IMR-90 (cell line): ENCODE data around the gene ABHD2. TPM values are rescaled to one million over a fixed set of nuclear protein-coding genes. Genes with fewer than 3 reads are reported as not detected.

ENCODE experiments used
- ATAC-seq: fragments of 200-7000 bp; cut with Tn5 transposase; 2 replicates; pipeline ENCODE4 v1.9.1; 2020; ENCODE audit warnings: low read depth, mild to moderate bottlenecking, moderate library complexity
- BruUV-seq: library from RNA; stranded (reverse); fragments of 400-500 nt; replicated peaks from 2 replicates; lab custom pipeline; 2021; lab: Mats Ljungman, UMichigan
- CTCF ChIA-PET: fragments of 300-600 bp; formaldehyde crosslinking; extraction: SDS; loops from one replicate; lab custom pipeline; 2021; ENCODE audit warnings: antibody characterized with exemption; lab: Yijun Ruan, JAX
- POLR2A ChIA-PET: fragments of 300-600 bp; sonication (Branson Sonifier 250); formaldehyde crosslinking; loops from one replicate; lab custom pipeline; 2022; ENCODE audit warnings: antibody characterized with exemption; ENCODE audit not compliant: unreplicated experiment; lab: Charles Lee
- DNase-seq: peaks from one replicate; pipeline ENCODE4 v3.0.0; 2013
- H2AFZ ChIP-seq: replicated peaks from 2 replicates; pipeline ENCODE3; 2013; ENCODE audit warnings: low read length, mild to moderate bottlenecking; ENCODE audit not compliant: poor library complexity
- H2AK5ac ChIP-seq: 2 replicates; pipeline ENCODE4 v1.6.1; 2013; ENCODE audit warnings: low read depth, low read length, inconsistent platforms
- H2AK9ac ChIP-seq: replicated peaks from 2 replicates; pipeline ENCODE3; 2013; ENCODE audit warnings: mild to moderate bottlenecking, low read depth, low read length, moderate library complexity; ENCODE audit not compliant: poor library complexity
- H2BK120ac ChIP-seq: 2 replicates; pipeline ENCODE4 v1.6.1; 2013; ENCODE audit warnings: low read depth, low read length, inconsistent platforms
- H2BK15ac ChIP-seq: 3 replicates; pipeline ENCODE4 v1.6.1; 2013; ENCODE audit warnings: low read depth, low read length, inconsistent platforms
- H2BK20ac ChIP-seq: 2 replicates; pipeline ENCODE4 v1.6.1; 2013; ENCODE audit warnings: low read depth, mild to moderate bottlenecking, inconsistent platforms, low read length, moderate library complexity
- H2BK5ac ChIP-seq: 2 replicates; pipeline ENCODE4 v1.6.1; 2013; ENCODE audit warnings: mild to moderate bottlenecking, low read depth, low read length, inconsistent platforms; ENCODE audit not compliant: poor library complexity, severe bottlenecking
- H3K14ac ChIP-seq: replicated peaks from 2 replicates; pipeline ENCODE4 v1.6.1; 2013; ENCODE audit warnings: low read depth, low read length, inconsistent platforms
- H3K18ac ChIP-seq: 2 replicates; pipeline ENCODE4 v1.6.1; 2013; ENCODE audit warnings: low read depth, low read length, control low read depth
- H3K23ac ChIP-seq: 2 replicates; pipeline ENCODE4 v1.6.1; 2013; ENCODE audit warnings: low read depth, low read length, inconsistent platforms
- H3K27ac ChIP-seq: 2 replicates; pipeline ENCODE4 v1.5.1; 2013; ENCODE audit warnings: mild to moderate bottlenecking, control low read depth, low read length; ENCODE audit not compliant: insufficient read depth
- H3K27me3 ChIP-seq: 2 replicates; pipeline ENCODE4 v1.6.1; 2013; ENCODE audit warnings: low read length; ENCODE audit not compliant: control insufficient read depth, insufficient read depth
- H3K36me3 ChIP-seq: 2 replicates; pipeline ENCODE4 v1.6.1; 2013; ENCODE audit warnings: low read length, mixed read lengths; ENCODE audit not compliant: control insufficient read depth, insufficient read depth
- H3K4ac ChIP-seq: 2 replicates; pipeline ENCODE4 v1.6.1; 2013; ENCODE audit warnings: low read depth, low read length, inconsistent platforms
- H3K4me1 ChIP-seq: 2 replicates; pipeline ENCODE4 v1.6.1; 2013; ENCODE audit warnings: low read length, mixed read lengths; ENCODE audit not compliant: control insufficient read depth, insufficient read depth
- H3K4me2 ChIP-seq: 2 replicates; pipeline ENCODE4 v1.6.1; 2013; ENCODE audit warnings: low read depth, mild to moderate bottlenecking, control low read depth, low read length, moderate library complexity
- H3K4me3 ChIP-seq: 2 replicates; pipeline ENCODE4 v1.5.1; 2013; ENCODE audit warnings: low read depth, mild to moderate bottlenecking, control low read depth, low read length, moderate library complexity; ENCODE audit not compliant: insufficient read depth
- H3K56ac ChIP-seq: 2 replicates; pipeline ENCODE4 v1.6.1; 2013; ENCODE audit warnings: low read length, inconsistent platforms; ENCODE audit not compliant: insufficient read depth; ENCODE audit errors: extremely low read depth
- H3K79me1 ChIP-seq, 2 experiments: 2 replicates each; pipeline ENCODE4 v1.6.1; 2013; ENCODE audit warnings: low read length in 2 of 2, inconsistent platforms in 1 of 2, low read depth in 1 of 2
- H3K9ac ChIP-seq: 2 replicates; pipeline ENCODE4 v1.6.1; 2013; ENCODE audit warnings: low read depth, low read length, control low read depth
- H3K9me1 ChIP-seq: 2 replicates; pipeline ENCODE4 v1.6.1; 2013; ENCODE audit warnings: low read length, inconsistent platforms; ENCODE audit not compliant: insufficient read depth
- H3K9me3 ChIP-seq: 2 replicates; pipeline ENCODE4 v1.6.1; 2013; ENCODE audit warnings: low read length; ENCODE audit not compliant: control insufficient read depth, insufficient read depth
- H4K20me1 ChIP-seq: 2 replicates; pipeline ENCODE4 v1.6.1; 2013; ENCODE audit warnings: low read length, inconsistent platforms; ENCODE audit not compliant: insufficient read depth
- H4K5ac ChIP-seq: 2 replicates; pipeline ENCODE4 v1.6.1; 2013; ENCODE audit warnings: mild to moderate bottlenecking, low read depth, low read length, control low read depth
- H4K8ac ChIP-seq, 2 experiments: 2 replicates each; pipeline ENCODE4 v1.6.1; 2013; ENCODE audit warnings: low read depth in 2 of 2, low read length in 2 of 2, control low read depth in 1 of 2, inconsistent platforms in 1 of 2
- H4K91ac ChIP-seq: 2 replicates; pipeline ENCODE4 v1.6.1; 2013; ENCODE audit warnings: low read depth, low read length, inconsistent platforms; ENCODE audit not compliant: insufficient read depth
- BHLHE40 ChIP-seq: fragments of 150-350 bp; IDR thresholded peaks from 2 replicates; pipeline ENCODE4 v1.6.1; 2016; ENCODE audit warnings: mild to moderate bottlenecking, low read depth, low read length
- CHD1 ChIP-seq: IDR thresholded peaks from 2 replicates; pipeline ENCODE4 v1.6.1; 2012; ENCODE audit warnings: low read depth, low read length, improper control_type of control experiment
- FOS ChIP-seq: fragments of 150-350 bp; IDR thresholded peaks from 2 replicates; pipeline ENCODE4 v1.6.1; 2016; ENCODE audit warnings: low read depth, low read length
- MAFK ChIP-seq: IDR thresholded peaks from 2 replicates; pipeline ENCODE4 v1.6.1; 2012; ENCODE audit warnings: low read depth, low read length, improper control_type of control experiment
- MAZ ChIP-seq: IDR thresholded peaks from 2 replicates; pipeline ENCODE4 v1.6.1; 2012; ENCODE audit warnings: low read depth, mild to moderate bottlenecking, low read length, improper control_type of control experiment, moderate library complexity, borderline replicate concordance
- MXI1 ChIP-seq: IDR thresholded peaks from 2 replicates; pipeline ENCODE4 v1.6.1; 2012; ENCODE audit warnings: low read depth, mild to moderate bottlenecking, low read length, moderate library complexity, borderline replicate concordance
- NFE2L2 ChIP-seq: fragments of 150-350 bp; IDR thresholded peaks from 2 replicates; pipeline ENCODE4 v1.6.1; 2016; ENCODE audit warnings: low read depth, mild to moderate bottlenecking, low read length
- POLR2A ChIP-seq: IDR thresholded peaks from 2 replicates; pipeline ENCODE4 v1.6.1; 2012; ENCODE audit warnings: mild to moderate bottlenecking, low read depth, low read length
- RAD21 ChIP-seq: IDR thresholded peaks from 2 replicates; pipeline ENCODE4 v1.6.1; 2012; ENCODE audit warnings: low read length, improper control_type of control experiment
- RFX5 ChIP-seq: IDR thresholded peaks from 2 replicates; pipeline ENCODE4 v1.8.0; 2012; ENCODE audit warnings: low read depth, mild to moderate bottlenecking, low read length, moderate library complexity
- SMC3 ChIP-seq: fragments of 150-350 bp; IDR thresholded peaks from 2 replicates; pipeline ENCODE4 v1.6.1; 2016; ENCODE audit warnings: low read depth, mild to moderate bottlenecking, antibody characterized with exemption, low read length, moderate library complexity
- WGBS, 2 experiments: methylation state at CpG; one replicate each; pipeline versions ENCODE4 v1.1.5 to v1.1.7; 2013; ENCODE audit warnings: missing lambda C conversion rate in 2 of 2; ENCODE audit not compliant: insufficient read length in 1 of 2; ENCODE audit errors: extremely low coverage in 2 of 2; 5-methylcytosine and 5-hydroxymethylcytosine counted together
- dilution Hi-C: fragments of 300-500 bp; cut with HindIII; formaldehyde crosslinking; loops from one replicate; pipeline ENCODE4 v1.14.3; 2018; ENCODE audit warnings: low sequenced_read_pairs; ENCODE audit not compliant: unreplicated experiment
- in situ Hi-C: fragments of 300-500 bp; cut with MboI; formaldehyde crosslinking; loops from 3 replicates; pipeline ENCODE4 v1.14.3; 2019; ENCODE audit warnings: low sequenced_read_pairs, inconsistent platforms, mixed read lengths
- intact Hi-C: fragments of 100-400 bp; cut with micrococcal nuclease; formaldehyde crosslinking; loops from 2 replicates; pipeline ENCODE4 v1.10.0; 2022
- polyA plus RNA-seq, 3 experiments: library from polyadenylated mRNA; depleted of rRNA; stranded (reverse); fragments of >200 nt; gene quantifications; 2 replicates each; pipeline ENCODE4 v1.2.3, GENCODE V29; 2012; ENCODE audit warnings: low replicate concordance in 1 of 3
- total RNA-seq: library from RNA; depleted of rRNA; stranded (reverse); fragments of >200 nt; gene quantifications from 2 replicates; pipeline ENCODE4 v1.2.3, GENCODE V29; 2012
- TF ChIP-seq, protein P1 (sequence below): fragments of 150-350 bp; IDR thresholded peaks from 2 replicates; pipeline ENCODE4 v1.6.1; 2017; ENCODE audit warnings: mild to moderate bottlenecking, antibody characterized with exemption, low read length, low read depth
- TF ChIP-seq, protein P2 (sequence below): fragments of 150-350 bp; IDR thresholded peaks from 2 replicates; pipeline ENCODE4 v1.6.1; 2016; ENCODE audit warnings: low read depth, mild to moderate bottlenecking, low read length, moderate library complexity, borderline replicate concordance

ABHD2 gene
- total and polyA plus RNA-seq, 2 of the 4 experiments (the other 2 are of a cell fraction): 31.2 to 62.9 TPM

DNA sequence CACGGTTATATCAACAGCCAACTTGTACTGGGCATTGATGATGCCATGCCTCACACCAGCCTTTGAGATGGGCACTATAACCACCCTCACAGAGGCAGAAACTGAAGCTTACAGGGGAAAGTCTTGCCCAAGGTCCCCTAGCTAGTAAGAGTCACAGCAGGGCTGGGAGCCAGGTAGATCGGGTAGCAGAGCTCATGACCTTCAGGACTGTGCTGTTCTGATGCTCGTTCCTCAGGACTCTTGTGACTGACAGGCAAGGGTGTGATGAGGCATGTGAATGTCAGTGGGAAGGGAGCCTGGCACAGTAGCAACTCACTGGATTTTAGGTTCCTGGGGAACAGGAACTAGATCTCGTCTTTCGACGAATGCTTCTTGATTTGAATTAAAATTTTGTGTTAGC, 67.4 kb downstream of the ABHD2 start:
- H3K56ac ChIP-seq: no peak overlapping the region
- H2BK15ac ChIP-seq: no peak overlapping the region
- no peak overlapping the region for H2BK20ac ChIP-seq
- no peak overlapping the region for H4K5ac ChIP-seq
- H2BK5ac ChIP-seq: no peak overlapping the region
- no peaks in the 10 kb centered on the region for H4K20me1 ChIP-seq
- 100% methylated on average over 1 of the region's 6 CpGs; no CpG with 5 or more reads in 1 of the 2 experiments for whole genome bisulfite sequencing, 2 experiments
- no peaks in the 10 kb centered on the region for H3K27me3 ChIP-seq
- peaks cover 28% of the 10 kb centered on the region for H3K36me3 ChIP-seq
- intact Hi-C loops (no loop called here), dilution Hi-C loops (no loop called here), in situ Hi-C loops (loop anchor here (25.0 kb wide), 1 partner anchor 493 kb away; no protein-coding TSS in a partner anchor)
- no peak overlapping the region for H3K14ac ChIP-seq
- no peak overlapping the region for H3K27ac ChIP-seq
- H3K9ac ChIP-seq: no peak overlapping the region
- H3K4me3 ChIP-seq: no peak overlapping the region
- H3K4ac ChIP-seq: no peak overlapping the region
- H2AFZ ChIP-seq: no peak overlapping the region
- peaks cover 10% of the 10 kb centered on the region; the same call in 1 of the 2 replicates for H3K9me1 ChIP-seq
- H3K23ac ChIP-seq: no peak overlapping the region
- ChIA-PET POLR2A (no interaction called here), CTCF (no interaction called here)
- no TSS peak for BruUV-seq
- H3K4me1 ChIP-seq: no peaks in the 10 kb centered on the region
- peak overlapping the region; percentile 31 for H2AK9ac ChIP-seq
- H3K4me2 ChIP-seq: no peak overlapping the region
- no peak overlapping the region for H4K91ac ChIP-seq
- ATAC-seq: no peak
- H3K9me3 ChIP-seq: no peaks in the 10 kb centered on the region
- H4K8ac ChIP-seq: no peak overlapping the region
- no peak overlapping the region for H2BK120ac ChIP-seq
- DNase-seq: no peak
- TF ChIP-seq MXI1: no peak
- TF ChIP-seq RAD21: no peak
- TF ChIP-seq POLR2A: no peak
- no peak for TF ChIP-seq CHD1
- no peak for TF ChIP-seq RFX5
- no peak for TF ChIP-seq FOS
- TF ChIP-seq, protein P1, sequence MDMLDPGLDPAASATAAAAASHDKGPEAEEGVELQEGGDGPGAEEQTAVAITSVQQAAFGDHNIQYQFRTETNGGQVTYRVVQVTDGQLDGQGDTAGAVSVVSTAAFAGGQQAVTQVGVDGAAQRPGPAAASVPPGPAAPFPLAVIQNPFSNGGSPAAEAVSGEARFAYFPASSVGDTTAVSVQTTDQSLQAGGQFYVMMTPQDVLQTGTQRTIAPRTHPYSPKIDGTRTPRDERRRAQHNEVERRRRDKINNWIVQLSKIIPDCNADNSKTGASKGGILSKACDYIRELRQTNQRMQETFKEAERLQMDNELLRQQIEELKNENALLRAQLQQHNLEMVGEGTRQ: no peak
- TF ChIP-seq, protein P2, sequence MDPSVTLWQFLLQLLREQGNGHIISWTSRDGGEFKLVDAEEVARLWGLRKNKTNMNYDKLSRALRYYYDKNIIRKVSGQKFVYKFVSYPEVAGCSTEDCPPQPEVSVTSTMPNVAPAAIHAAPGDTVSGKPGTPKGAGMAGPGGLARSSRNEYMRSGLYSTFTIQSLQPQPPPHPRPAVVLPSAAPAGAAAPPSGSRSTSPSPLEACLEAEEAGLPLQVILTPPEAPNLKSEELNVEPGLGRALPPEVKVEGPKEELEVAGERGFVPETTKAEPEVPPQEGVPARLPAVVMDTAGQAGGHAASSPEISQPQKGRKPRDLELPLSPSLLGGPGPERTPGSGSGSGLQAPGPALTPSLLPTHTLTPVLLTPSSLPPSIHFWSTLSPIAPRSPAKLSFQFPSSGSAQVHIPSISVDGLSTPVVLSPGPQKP: no peak
- no peak for TF ChIP-seq SMC3
- TF ChIP-seq MAFK: no peak
- TF ChIP-seq BHLHE40: no peak
- no peak for TF ChIP-seq NFE2L2
- TF ChIP-seq MAZ: no peak
- no peak overlapping the region for H2AK5ac ChIP-seq
- H3K18ac ChIP-seq: no peak overlapping the region
- peaks cover 16 to 23% of the 10 kb centered on the region in 2 experiments for H3K79me1 ChIP-seq
